IgD-negative memory B cell (primary cell): ENCODE measurements around the gene PTPRM. TPM values are rescaled to one million over a fixed set of nuclear protein-coding genes. Genes with fewer than 3 reads are reported as not detected.

Experiments used
- H3K27ac Mint-ChIP-seq, 3 donors: one replicate each; pipeline ENCODE4 v1.8.0; 2020 to 2022; ENCODE audit warnings: mild to moderate bottlenecking in 3 of 3, mixed read lengths in 3 of 3, moderate library complexity in 1 of 3
- H3K27me3 Mint-ChIP-seq: one replicate; pipeline ENCODE4 v1.8.0; 2021; ENCODE audit warnings: mixed read lengths
- H3K36me3 Mint-ChIP-seq: one replicate; pipeline ENCODE4 v1.8.0; 2020; ENCODE audit warnings: mild to moderate bottlenecking, mixed read lengths
- H3K4me1 Mint-ChIP-seq, 3 donors: one replicate each; pipeline ENCODE4 v1.8.0; 2020 to 2022; ENCODE audit warnings: mixed read lengths in 3 of 3, mild to moderate bottlenecking in 1 of 3
- H3K4me3 Mint-ChIP-seq, 4 donors: one replicate each; pipeline ENCODE4 v1.8.0; 2020 to 2022; ENCODE audit warnings: mild to moderate bottlenecking in 4 of 4, mixed read lengths in 4 of 4, moderate library complexity in 3 of 4
- H3K9me3 Mint-ChIP-seq, 3 donors: one replicate each; pipeline ENCODE4 v1.8.0; 2020 to 2021; ENCODE audit warnings: mixed read lengths in 3 of 3, mild to moderate bottlenecking in 1 of 3
- polyA plus RNA-seq: library from polyadenylated mRNA; unstranded; fragments of 300-500 nt; fragmentation: Illumina TruSeq; gene quantifications from one replicate; pipeline ENCODE4 v1.2.3, GENCODE V29; 2021

PTPRM gene
- polyA plus RNA-seq, 1 donor from 2014 or later = 0.61 TPM

DNA sequence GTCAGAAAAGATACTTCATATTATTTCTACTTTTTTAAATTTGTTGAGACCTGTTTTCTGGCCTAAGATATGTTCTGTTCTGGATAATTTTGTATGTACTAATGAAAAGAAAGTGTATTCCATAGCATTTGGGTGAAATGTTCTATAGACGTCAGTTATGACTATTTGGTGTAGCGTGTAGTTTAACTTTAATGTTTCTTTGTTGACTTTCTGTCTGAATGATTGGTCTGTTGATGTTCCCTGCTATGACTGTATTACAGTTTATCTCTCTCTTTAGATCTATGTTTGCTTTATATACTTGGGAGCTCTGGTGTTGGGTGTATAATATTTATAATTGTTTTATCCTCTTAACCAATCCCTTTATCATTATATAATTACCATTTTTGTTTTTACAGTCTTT lies 352.4 kb downstream of the PTPRM start:
- Mint-ChIP-seq H3K4me3 (no peak overlapping the region), H3K36me3 (peaks cover 2% of the 10 kb centered on the region), H3K4me1 (no peaks in the 10 kb centered on the region), H3K27ac (no peak overlapping the region), H3K27me3 (no peaks in the 10 kb centered on the region), H3K9me3 (peaks cover 2 to 4% (median 3%) of the 10 kb centered on the region in 3 donors)

DNA sequence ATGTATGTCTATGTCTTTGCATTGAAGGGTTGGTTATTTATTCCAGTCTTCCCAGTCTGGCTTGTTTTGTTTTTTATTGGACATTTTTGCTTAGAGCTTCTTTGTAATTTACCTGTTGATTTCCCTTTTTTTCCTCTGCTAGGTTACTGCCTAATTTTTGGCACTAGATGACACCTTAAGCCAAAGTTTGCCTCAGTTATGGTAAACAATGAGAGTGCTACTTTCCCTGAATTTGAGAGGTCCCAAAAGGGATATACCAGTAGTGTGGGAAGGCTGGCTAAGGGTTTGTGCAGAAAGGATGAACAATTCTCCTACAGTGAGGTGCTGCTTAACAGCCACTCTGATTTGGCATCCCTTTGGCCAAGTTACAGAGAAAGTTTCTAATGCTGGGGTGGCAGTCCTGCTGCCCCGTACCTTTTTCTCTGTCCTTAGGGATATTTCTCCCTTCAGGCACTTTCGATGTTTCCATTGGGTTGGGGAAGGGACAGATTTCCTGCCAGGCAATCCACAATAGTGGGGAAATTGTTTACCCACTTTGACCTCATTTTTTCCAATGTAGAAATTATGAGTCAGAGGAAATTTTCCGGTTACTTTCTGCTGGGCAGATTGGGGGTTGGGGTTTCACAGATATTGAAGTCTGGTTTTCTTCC lies 354.9 kb downstream of the PTPRM start:
- no peak overlapping the region for H3K4me3 Mint-ChIP-seq
- peaks cover 2 to 3% (median 2%) of the 10 kb centered on the region in 3 donors for H3K9me3 Mint-ChIP-seq
- H3K27me3 Mint-ChIP-seq = no peaks in the 10 kb centered on the region
- H3K27ac Mint-ChIP-seq = no peak overlapping the region
- no peaks in the 10 kb centered on the region for H3K4me1 Mint-ChIP-seq
- peaks cover 2% of the 10 kb centered on the region for H3K36me3 Mint-ChIP-seq

DNA sequence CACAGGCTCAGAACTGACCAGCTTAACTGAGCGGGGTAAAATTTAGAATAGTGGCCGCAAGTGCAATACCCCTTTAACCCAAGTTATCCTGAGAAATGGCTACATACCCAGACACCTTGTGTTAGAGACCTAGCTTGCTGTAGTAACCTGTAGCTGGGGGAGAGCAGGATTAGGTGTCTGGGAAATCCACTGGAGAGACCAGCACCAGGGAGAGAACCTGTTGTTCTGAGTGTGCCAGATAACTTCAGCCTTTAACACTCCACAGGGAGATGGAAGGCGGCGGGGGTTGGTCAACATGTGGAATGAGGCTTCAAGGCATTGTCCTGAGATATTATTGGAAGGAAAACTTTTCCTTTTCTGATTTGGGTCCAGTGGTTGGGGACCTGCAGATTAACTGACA lies 356.0 kb downstream of the PTPRM start:
- Mint-ChIP-seq H3K36me3 (peaks cover 2% of the 10 kb centered on the region), H3K9me3 (peaks cover 2 to 3% (median 2%) of the 10 kb centered on the region in 3 donors), H3K27ac (no peak overlapping the region), H3K4me1 (no peaks in the 10 kb centered on the region), H3K4me3 (no peak overlapping the region), H3K27me3 (no peaks in the 10 kb centered on the region)

DNA sequence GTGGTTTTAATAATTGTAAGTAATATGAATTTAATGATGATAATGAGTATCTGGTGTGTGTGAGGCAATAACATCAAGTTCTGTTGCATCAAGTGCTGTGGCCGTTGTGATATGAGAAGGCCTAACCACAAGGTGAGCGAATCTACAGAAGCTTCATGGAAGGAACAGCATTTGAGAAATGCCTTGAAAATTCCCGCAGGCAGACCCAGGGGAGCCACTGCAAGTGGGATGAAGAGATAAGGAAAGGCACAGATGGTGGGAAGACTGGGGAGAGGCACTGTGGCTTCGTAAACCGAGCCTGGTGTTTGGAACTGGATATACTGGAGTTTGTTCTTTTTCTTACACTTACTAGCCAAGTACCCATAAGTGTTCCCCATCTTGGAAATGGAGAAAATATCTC lies 357.5 kb downstream of the PTPRM start:
- no peaks in the 10 kb centered on the region for H3K36me3 Mint-ChIP-seq
- no peaks in the 10 kb centered on the region for H3K4me1 Mint-ChIP-seq
- no peak overlapping the region for H3K27ac Mint-ChIP-seq
- H3K9me3 Mint-ChIP-seq = peaks cover 2 to 3% (median 2%) of the 10 kb centered on the region in 3 donors
- no peaks in the 10 kb centered on the region for H3K27me3 Mint-ChIP-seq
- no peak overlapping the region for H3K4me3 Mint-ChIP-seq

DNA sequence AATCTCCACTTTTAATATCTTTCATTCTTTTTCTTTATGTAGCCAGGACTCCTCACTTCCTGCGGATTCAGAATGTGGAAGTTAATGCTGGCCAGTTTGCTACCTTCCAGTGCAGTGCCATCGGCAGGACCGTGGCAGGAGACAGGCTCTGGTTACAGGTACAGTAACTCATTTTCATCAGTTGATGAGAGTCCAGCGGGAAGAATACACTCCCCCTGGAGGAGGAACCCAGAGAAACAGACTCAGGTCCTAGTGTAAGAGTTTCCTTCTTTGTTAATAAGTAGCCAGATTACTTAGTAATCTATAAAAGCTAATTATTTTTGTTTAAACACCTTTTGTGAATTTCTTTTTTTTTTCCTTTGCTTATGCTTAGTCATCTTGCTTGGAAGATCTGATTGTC lies 359.4 kb downstream of the PTPRM start:
- no peaks in the 10 kb centered on the region for H3K27me3 Mint-ChIP-seq
- H3K9me3 Mint-ChIP-seq = peaks cover 0 to 2% (median 0%) of the 10 kb centered on the region in 3 donors
- no peaks in the 10 kb centered on the region for H3K36me3 Mint-ChIP-seq
- H3K4me3 Mint-ChIP-seq = no peak overlapping the region
- no peaks in the 10 kb centered on the region for H3K4me1 Mint-ChIP-seq
- no peak overlapping the region for H3K27ac Mint-ChIP-seq

DNA sequence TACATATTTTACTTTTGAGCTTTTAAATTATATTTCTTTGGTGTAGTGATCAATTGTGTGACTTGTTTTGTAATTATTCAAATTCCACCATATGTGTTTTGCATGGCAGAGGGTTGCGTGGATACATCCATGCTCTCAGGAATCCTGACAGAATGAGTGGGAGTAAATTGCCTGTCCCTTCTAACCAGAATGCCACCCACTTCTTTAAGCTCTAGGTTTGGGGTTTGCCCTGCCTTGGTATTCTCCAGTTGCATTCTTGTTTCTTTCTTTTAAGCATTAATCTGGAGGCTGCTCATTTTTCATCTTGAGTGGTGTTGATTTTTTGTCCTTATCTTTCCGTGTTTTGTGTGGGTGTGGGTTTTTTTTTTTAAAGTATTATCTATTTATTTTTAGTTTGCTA lies 360.0 kb downstream of the PTPRM start:
- Mint-ChIP-seq H3K36me3 (no peaks in the 10 kb centered on the region), H3K27ac (no peak overlapping the region), H3K4me3 (no peak overlapping the region), H3K27me3 (no peaks in the 10 kb centered on the region), H3K4me1 (no peaks in the 10 kb centered on the region), H3K9me3 (no peaks in the 10 kb centered on the region)

DNA sequence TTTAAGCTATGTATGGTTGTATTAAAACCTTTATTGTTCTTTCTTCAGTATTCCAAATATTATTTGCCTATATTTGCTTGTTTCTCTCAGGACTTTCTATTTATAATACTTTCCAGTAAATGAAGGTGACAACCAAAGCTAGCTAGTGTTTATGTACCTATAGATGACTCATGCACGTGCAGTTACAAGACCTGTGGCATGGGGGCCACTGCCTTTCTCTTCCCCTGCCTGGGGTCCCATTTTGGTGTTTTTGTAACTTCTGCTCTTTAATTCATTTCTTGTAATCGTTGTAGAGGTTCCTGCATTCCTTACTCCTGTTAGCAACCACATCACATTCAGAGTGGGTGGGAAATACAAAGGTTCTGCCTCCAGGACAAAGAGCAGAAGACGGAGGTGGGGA lies 364.6 kb downstream of the PTPRM start:
- no peaks in the 10 kb centered on the region for H3K36me3 Mint-ChIP-seq
- no peak overlapping the region for H3K4me3 Mint-ChIP-seq
- H3K9me3 Mint-ChIP-seq = no peaks in the 10 kb centered on the region
- H3K4me1 Mint-ChIP-seq = no peaks in the 10 kb centered on the region
- no peak overlapping the region for H3K27ac Mint-ChIP-seq
- no peaks in the 10 kb centered on the region for H3K27me3 Mint-ChIP-seq

DNA sequence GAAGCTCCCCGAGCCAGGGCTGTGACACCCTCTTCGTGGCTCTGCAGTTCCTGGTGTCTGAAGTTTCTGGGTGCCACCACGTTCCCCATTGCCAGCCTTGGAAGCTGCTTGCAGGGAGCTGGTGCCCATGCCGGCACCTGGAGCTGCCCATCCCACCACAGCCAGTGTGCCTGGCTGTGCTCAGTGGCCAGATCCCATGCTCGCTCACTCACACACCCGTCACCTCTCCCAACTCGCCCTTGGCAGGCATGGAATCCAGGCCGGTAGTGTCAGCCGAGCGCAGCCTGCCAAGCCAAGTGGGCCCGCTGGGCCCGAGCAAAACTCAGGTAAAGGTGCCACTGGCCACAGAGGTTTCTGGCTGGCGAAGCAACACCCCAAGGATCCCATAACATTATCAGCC lies 370.2 kb downstream of the PTPRM start:
- no peaks in the 10 kb centered on the region for H3K9me3 Mint-ChIP-seq
- no peaks in the 10 kb centered on the region for H3K4me1 Mint-ChIP-seq
- H3K27ac Mint-ChIP-seq = no peak overlapping the region
- no peaks in the 10 kb centered on the region for H3K27me3 Mint-ChIP-seq
- no peaks in the 10 kb centered on the region for H3K36me3 Mint-ChIP-seq
- H3K4me3 Mint-ChIP-seq = no peak overlapping the region

DNA sequence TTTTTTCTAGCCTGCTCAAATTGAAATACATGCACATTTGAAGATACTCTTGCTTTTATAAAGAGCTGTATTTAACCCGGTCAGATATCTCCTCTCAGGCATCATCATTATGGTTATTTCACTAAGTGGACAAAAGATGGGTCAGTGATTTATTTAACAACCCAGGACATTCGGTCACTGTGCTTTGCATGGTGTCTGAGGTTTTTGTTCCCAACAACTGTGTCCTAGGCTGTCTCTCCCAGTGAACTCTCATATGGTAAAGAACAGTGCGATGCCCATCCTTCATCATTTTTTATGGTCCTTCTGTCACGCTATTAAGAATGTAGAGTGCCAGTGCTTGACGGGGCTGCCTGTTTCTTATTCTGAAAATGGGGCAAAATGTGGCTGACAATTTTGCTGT lies 372.4 kb downstream of the PTPRM start:
- H3K36me3 Mint-ChIP-seq = no peaks in the 10 kb centered on the region
- no peak overlapping the region for H3K4me3 Mint-ChIP-seq
- no peak overlapping the region for H3K27ac Mint-ChIP-seq
- no peaks in the 10 kb centered on the region for H3K4me1 Mint-ChIP-seq
- peaks cover 0 to 3% (median 2%) of the 10 kb centered on the region in 3 donors for H3K9me3 Mint-ChIP-seq
- H3K27me3 Mint-ChIP-seq = no peaks in the 10 kb centered on the region

DNA sequence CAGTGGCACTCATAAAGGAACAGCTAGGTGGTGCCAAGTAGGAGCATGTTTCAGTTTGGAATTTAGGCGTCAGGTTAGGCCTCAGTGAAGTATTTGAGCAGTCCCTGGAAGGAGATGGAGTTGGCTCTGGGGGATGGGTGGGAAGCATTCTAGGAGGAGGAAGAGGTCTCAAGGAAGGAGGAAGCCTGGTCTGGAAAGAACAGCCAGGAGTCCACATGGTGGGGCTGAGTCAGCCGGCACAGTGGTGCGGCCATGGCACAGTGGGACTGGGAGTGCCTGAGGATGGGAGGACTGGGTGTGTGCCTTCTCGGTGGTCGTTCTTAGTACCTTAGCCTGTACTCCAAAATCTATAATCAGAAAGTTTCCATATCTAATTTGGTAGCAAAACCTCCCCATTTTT lies 373.3 kb downstream of the PTPRM start:
- Mint-ChIP-seq H3K27ac (no peak overlapping the region), H3K36me3 (no peaks in the 10 kb centered on the region), H3K4me1 (no peaks in the 10 kb centered on the region), H3K4me3 (no peak overlapping the region), H3K27me3 (no peaks in the 10 kb centered on the region), H3K9me3 (peaks cover 0 to 3% (median 2%) of the 10 kb centered on the region in 3 donors)

DNA sequence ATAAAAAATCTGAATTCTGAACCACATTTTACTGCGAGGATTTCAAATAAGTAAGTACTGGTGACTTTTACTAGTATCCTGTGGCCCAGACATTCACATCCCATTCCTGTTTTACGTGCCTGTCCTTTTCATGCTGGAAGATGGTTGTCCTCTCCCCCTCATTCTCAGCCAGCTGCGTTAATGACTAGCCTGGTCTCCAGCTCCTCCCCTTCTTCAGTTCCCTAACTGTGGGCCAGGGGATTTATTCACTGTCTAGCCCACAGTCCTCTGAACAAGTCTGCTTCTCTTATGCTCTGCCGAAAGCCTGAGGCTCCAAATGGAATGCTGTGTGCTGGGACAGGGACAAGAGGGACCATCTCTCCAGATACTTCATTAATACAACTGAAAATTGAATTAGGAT lies 373.9 kb downstream of the PTPRM start:
- no peak overlapping the region for H3K27ac Mint-ChIP-seq
- no peak overlapping the region for H3K4me3 Mint-ChIP-seq
- H3K9me3 Mint-ChIP-seq = peaks cover 0 to 3% (median 2%) of the 10 kb centered on the region in 3 donors
- no peaks in the 10 kb centered on the region for H3K27me3 Mint-ChIP-seq
- no peaks in the 10 kb centered on the region for H3K4me1 Mint-ChIP-seq
- H3K36me3 Mint-ChIP-seq = no peaks in the 10 kb centered on the region

DNA sequence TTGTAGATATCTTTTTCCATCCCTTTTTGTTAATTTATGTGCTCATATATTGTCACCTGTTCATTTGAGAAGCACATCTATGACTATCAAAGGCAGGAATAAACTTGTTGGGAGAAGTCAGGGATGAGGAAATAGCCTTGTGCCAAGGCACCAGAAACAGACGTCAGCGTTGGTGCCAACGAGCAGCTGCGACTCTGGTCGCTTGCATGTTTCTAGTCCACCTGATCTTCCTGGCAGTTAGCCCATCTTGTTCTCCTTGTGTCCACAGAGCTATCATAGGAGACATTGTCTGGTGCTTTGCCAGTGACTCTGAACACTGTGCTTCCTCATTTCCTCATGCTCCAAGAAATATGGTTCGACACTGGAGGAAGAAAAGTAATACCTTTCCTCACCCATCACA lies 374.4 kb downstream of the PTPRM start:
- Mint-ChIP-seq H3K9me3 (peaks cover 0 to 3% (median 2%) of the 10 kb centered on the region in 3 donors), H3K27ac (no peak overlapping the region), H3K4me3 (no peak overlapping the region), H3K4me1 (no peaks in the 10 kb centered on the region), H3K27me3 (no peaks in the 10 kb centered on the region), H3K36me3 (no peaks in the 10 kb centered on the region)

DNA sequence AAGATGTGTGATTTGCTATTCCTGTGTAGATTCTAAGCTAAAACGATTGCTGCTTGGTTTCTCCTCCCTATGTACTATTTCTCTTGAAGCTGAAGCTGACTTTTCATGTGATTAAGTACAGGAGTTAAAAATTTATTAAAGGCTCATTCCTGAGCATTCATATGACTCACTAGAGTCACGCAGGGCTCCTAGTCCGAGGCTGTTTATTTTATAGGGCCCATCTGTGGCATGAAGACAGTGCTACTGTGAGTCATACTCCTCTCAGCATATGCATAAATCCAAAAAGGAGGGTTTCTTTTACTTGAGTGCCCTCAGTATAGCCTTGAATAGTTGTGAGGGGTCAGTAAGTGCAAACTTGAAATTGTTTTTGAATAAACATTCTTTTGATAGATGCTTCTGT lies 378.8 kb downstream of the PTPRM start:
- Mint-ChIP-seq H3K9me3 (peaks cover 0 to 3% (median 2%) of the 10 kb centered on the region in 3 donors), H3K4me1 (no peaks in the 10 kb centered on the region), H3K4me3 (no peak overlapping the region), H3K36me3 (no peaks in the 10 kb centered on the region), H3K27me3 (no peaks in the 10 kb centered on the region), H3K27ac (no peak overlapping the region)

DNA sequence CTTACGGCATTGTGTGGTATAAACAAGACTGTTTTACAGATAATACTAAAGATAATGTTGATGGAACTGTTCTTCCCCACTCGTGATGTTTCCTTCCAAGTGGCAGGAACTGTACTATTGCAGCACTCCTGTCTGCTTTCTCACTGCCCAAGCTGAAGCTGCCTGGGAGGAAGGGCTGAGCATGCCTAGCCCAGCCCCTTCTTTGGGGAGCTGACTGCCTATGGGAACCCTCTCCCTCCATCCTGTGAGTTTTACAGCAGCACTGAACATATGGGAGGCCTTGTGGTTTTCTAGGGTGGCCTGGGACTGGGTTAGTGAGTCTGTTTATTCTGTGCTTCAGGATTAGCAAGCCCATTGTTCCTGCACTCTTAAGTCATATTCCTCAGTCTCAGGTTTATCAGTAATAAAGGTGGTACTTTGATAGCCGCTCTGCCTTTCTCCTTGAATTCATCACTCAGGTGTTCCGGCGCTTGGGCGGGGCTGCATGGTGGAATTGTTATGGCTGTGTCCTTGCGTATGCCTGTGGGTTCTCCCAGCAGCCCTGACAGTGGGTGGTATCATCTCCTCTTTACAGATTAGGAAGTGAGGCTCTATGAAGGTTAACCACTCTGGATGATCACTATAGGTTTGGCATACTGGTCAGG lies 379.7 kb downstream of the PTPRM start:
- Mint-ChIP-seq H3K9me3 (peaks cover 0 to 3% (median 2%) of the 10 kb centered on the region in 3 donors), H3K4me1 (no peaks in the 10 kb centered on the region), H3K27me3 (no peaks in the 10 kb centered on the region), H3K4me3 (no peak overlapping the region), H3K27ac (no peak overlapping the region), H3K36me3 (no peaks in the 10 kb centered on the region)

DNA sequence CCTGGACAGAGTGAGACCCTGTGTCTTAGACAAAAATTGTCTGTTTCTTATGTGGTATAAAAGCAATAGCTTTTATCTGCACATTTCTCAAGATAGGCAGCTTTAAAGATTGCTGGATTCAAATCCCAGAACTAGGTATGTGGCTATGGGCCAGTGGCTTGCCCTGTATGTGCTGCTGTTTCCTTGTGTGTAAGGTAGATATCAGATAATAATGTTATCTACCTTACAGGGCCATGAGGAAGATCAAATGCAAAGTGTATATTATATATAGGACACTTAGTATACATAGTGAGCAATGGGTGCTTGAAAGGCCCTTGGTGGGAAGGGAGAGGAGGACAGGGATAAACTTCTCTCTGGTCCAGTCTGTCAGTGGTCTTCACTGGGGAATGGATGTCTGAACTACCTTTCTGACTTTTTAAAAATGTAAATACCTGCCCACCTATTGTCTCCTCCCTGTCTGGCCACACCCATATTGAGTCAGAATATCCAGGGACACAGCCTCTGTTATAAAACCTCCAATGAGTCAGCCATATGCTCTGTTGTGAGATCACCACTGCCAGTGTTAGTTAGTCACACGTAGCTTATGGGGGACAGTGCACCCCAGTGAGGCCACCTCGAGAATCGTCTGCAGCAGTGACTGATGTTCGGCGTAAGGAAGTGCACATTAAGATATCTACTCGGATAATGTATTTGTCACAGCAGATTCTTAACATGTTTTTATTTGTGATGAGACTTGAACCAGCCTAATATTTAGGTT lies 383.4 kb downstream of the PTPRM start:
- no peak overlapping the region for H3K27ac Mint-ChIP-seq
- H3K4me3 Mint-ChIP-seq = no peak overlapping the region
- no peaks in the 10 kb centered on the region for H3K36me3 Mint-ChIP-seq
- no peaks in the 10 kb centered on the region for H3K27me3 Mint-ChIP-seq
- H3K9me3 Mint-ChIP-seq = no peaks in the 10 kb centered on the region
- peaks cover 0 to 5% (median 1%) of the 10 kb centered on the region in 3 donors for H3K4me1 Mint-ChIP-seq
